Right lobe of liver (tissue), 4 donors: Measurements from ENCODE around the gene GNB3.

Source experiments
- CTCF ChIP-seq, 4 donors: fragments of 200-600 bp in 3 of 4; fragments of 450-650 bp in 1 of 4; IDR thresholded peaks; one replicate each; pipeline versions ENCODE4 v1.5.1 to v1.8.0; 2016 to 2022; ENCODE audit warnings: antibody characterized with exemption in 4 of 4, mild to moderate bottlenecking in 2 of 4
- POLR2A ChIP-seq: fragments of 450-650 bp; IDR thresholded peaks from one replicate; pipeline ENCODE4 v1.6.1; 2017; ENCODE audit warnings: antibody characterized with exemption, mild to moderate bottlenecking
- donor health status: DM: no; HTN: no; CAD: no.
- donor health status: DM: no; HTN: no; CAD: no.
- donor health status: DM: no; HTN: yes; CAD: no.

- TF ChIP-seq CTCF (IDR thresholded peaks at IDR 0.05), result no peak
- no peak for TF ChIP-seq POLR2A
Measured at GRCh38 chr12:6858799-6859198, 18.1 kb downstream of the GNB3 start.
